GM23248 (cell line): ENCODE results near the gene USP1. TPM values are rescaled to one million over a fixed set of nuclear protein-coding genes. Genes with fewer than 3 reads are reported as not detected.
A peak's percentile ranks its signal among the peaks of the same experiment; 100 is the strongest.

Experiments
- DNase-seq: peaks from one replicate; pipeline ENCODE4 v3.0.0-alpha.2; 2015
- H2AFZ ChIP-seq: fragments of 200-600 bp; sonication (generic); 2 replicates; pipeline ENCODE4 v1.6.1; 2016; ENCODE audit warnings: antibody characterized with exemption
- H3F3A ChIP-seq: fragments of 200-600 bp; sonication (generic); 2 replicates; pipeline ENCODE4 v1.6.1; 2016; ENCODE audit warnings: mild to moderate bottlenecking, antibody characterized with exemption, mixed run types; ENCODE audit not compliant: insufficient read depth
- H3K27ac ChIP-seq: fragments of 200-600 bp; sonication (generic); 2 replicates; pipeline ENCODE4 v1.5.1; 2016; ENCODE audit warnings: mild to moderate bottlenecking
- H3K27me3 ChIP-seq: fragments of 200-600 bp; sonication (generic); replicated peaks from 2 replicates; pipeline ENCODE4 v1.6.1; 2016; ENCODE audit warnings: mild to moderate bottlenecking; ENCODE audit not compliant: insufficient read depth
- H3K36me3 ChIP-seq: fragments of 200-600 bp; sonication (generic); 2 replicates; pipeline ENCODE4 v1.6.1; 2016; ENCODE audit warnings: low read depth, mild to moderate bottlenecking
- H3K4me1 ChIP-seq: fragments of 200-600 bp; sonication (generic); 2 replicates; pipeline ENCODE4 v1.6.1; 2016; ENCODE audit warnings: mild to moderate bottlenecking; ENCODE audit not compliant: insufficient read depth
- H3K4me2 ChIP-seq: fragments of 200-600 bp; sonication (generic); one replicate; pipeline ENCODE4 v1.6.1; 2016; ENCODE audit warnings: mild to moderate bottlenecking; ENCODE audit not compliant: unreplicated experiment
- H3K4me3 ChIP-seq: fragments of 200-600 bp; sonication (generic); 2 replicates; pipeline ENCODE4 v1.5.1; 2016; ENCODE audit warnings: mild to moderate bottlenecking
- H3K79me2 ChIP-seq: fragments of 200-600 bp; sonication (generic); 2 replicates; pipeline ENCODE4 v1.6.1; 2016; ENCODE audit warnings: mild to moderate bottlenecking; ENCODE audit not compliant: insufficient read depth
- H3K9ac ChIP-seq: fragments of 200-600 bp; sonication (generic); 2 replicates; pipeline ENCODE4 v1.6.1; 2016; ENCODE audit warnings: mild to moderate bottlenecking
- H3K9me2 ChIP-seq: fragments of 200-600 bp; sonication (generic); 2 replicates; pipeline ENCODE4 v1.6.1; 2016; ENCODE audit warnings: mixed run types, mild to moderate bottlenecking, moderate library complexity; ENCODE audit not compliant: insufficient read depth
- H3K9me3 ChIP-seq: fragments of 200-600 bp; sonication (generic); one replicate; pipeline ENCODE4 v1.6.1; 2017; ENCODE audit warnings: low read depth
- H4K20me1 ChIP-seq: fragments of 200-600 bp; sonication (generic); 2 replicates; pipeline ENCODE4 v1.6.0; 2016; ENCODE audit not compliant: insufficient read depth
- EZH2 ChIP-seq: fragments of 200-600 bp; sonication (generic); IDR thresholded peaks from 2 replicates; pipeline ENCODE4 v1.6.1; 2018; ENCODE audit warnings: antibody characterized with exemption, mild to moderate bottlenecking; ENCODE audit not compliant: insufficient read depth, poor library complexity, severe bottlenecking
- EZH2phosphoT487 ChIP-seq: fragments of 200-600 bp; sonication (generic); IDR thresholded peaks from 2 replicates; pipeline ENCODE4 v1.6.1; 2018; ENCODE audit warnings: antibody characterized with exemption, moderate library complexity, mild to moderate bottlenecking, low read depth; ENCODE audit not compliant: insufficient read depth
- WGBS, 2 experiments: methylation state at CpG; one replicate each; pipeline ENCODE4 v1.1.6; 2015 to 2017; ENCODE audit warnings: low lambda C conversion rate in 2 of 2, low coverage in 1 of 2; ENCODE audit errors: missing lambda C conversion rate in 2 of 2; 5-methylcytosine and 5-hydroxymethylcytosine counted together
- in situ Hi-C: fragments of 300-500 bp; cut with MboI; formaldehyde crosslinking; loops from 2 replicates; pipeline ENCODE4 v1.15.0; 2020
- polyA plus RNA-seq: library from polyadenylated mRNA; unstranded; fragments of >200 nt; fragmentation: Nextera tagmentation; extraction: Ambion mirVana; gene quantifications from 2 replicates; pipeline ENCODE4 v1.2.1, GENCODE V29; 2016
- total RNA-seq: library from RNA; depleted of rRNA; stranded (reverse); fragments of >200 nt; shearing (Covaris generic); gene quantifications from 2 replicates; pipeline ENCODE4 v1.2.3, GENCODE V29; 2014

USP1 gene
- total and polyA plus RNA-seq, 2 experiments from 2014 or later, result 22.8 to 27.8 TPM

GRCh38 chr1:62435231-62436038, 1.4 kb upstream of the USP1 start:
- no peaks in the 10 kb centered on the region for H3K9me3 ChIP-seq
- TF ChIP-seq EZH2, result no peak
- TF ChIP-seq EZH2phosphoT487, result no peak
- peak overlapping the region; percentile 98 for H3K27ac ChIP-seq
- peak overlapping the region; percentile 86 for H2AFZ ChIP-seq
- no peaks in the 10 kb centered on the region for H3K36me3 ChIP-seq
- H3K27me3 ChIP-seq, result no peaks in the 10 kb centered on the region
- H3K9me2 ChIP-seq, result no peaks in the 10 kb centered on the region
- peaks cover 33% of the 10 kb centered on the region for H3K79me2 ChIP-seq
- H3K4me2 ChIP-seq, result peak overlapping the region; percentile 85
- H3K4me1 ChIP-seq, result peaks cover 11% of the 10 kb centered on the region
- peak overlapping the region; percentile 98 for H3K9ac ChIP-seq
- peaks cover 10% of the 10 kb centered on the region for H3F3A ChIP-seq
- peak; percentile 80 for DNase-seq
- WGBS, 2 experiments, result 45 to 52% methylated on average over 26 to 31 of the region's 31 CpGs
- H3K4me3 ChIP-seq, result peak overlapping the region; percentile 85
- no peaks in the 10 kb centered on the region for H4K20me1 ChIP-seq
- in situ Hi-C loops, result no loop called here

GRCh38 chr1:62436039-62436465, 797 bp upstream of the USP1 start:
- no peaks in the 10 kb centered on the region for H3K9me3 ChIP-seq
- H3F3A ChIP-seq, result peaks cover 10% of the 10 kb centered on the region
- TF ChIP-seq EZH2 (no peak), EZH2phosphoT487 (no peak)
- 1 to 2% methylated on average over 34 to 45 of the region's 45 CpGs for WGBS, 2 experiments
- peaks cover 16% of the 10 kb centered on the region for H3K4me1 ChIP-seq
- H3K9ac ChIP-seq, result peak overlapping the region; percentile 98
- peak overlapping the region; percentile 86 for H2AFZ ChIP-seq
- H4K20me1 ChIP-seq, result no peaks in the 10 kb centered on the region
- peak overlapping the region; percentile 85 for H3K4me2 ChIP-seq
- in situ Hi-C loops, result no loop called here
- peaks cover 39% of the 10 kb centered on the region for H3K79me2 ChIP-seq
- no peaks in the 10 kb centered on the region for H3K9me2 ChIP-seq
- no peaks in the 10 kb centered on the region for H3K36me3 ChIP-seq
- peak overlapping the region; percentile 85 for H3K4me3 ChIP-seq
- no peaks in the 10 kb centered on the region for H3K27me3 ChIP-seq
- peak; percentile 99 for DNase-seq
- H3K27ac ChIP-seq, result peak overlapping the region; percentile 98

GRCh38 chr1:62437273-62437940, 558 bp downstream of the USP1 start:
- WGBS, 2 experiments, result 0 to 2% methylated on average over 50 of the region's 68 CpGs
- Histone ChIP-seq H3K27ac (peak overlapping the region; percentile 98), H2AFZ (peak overlapping the region; percentile 86), H3K9me2 (no peaks in the 10 kb centered on the region), H3K79me2 (peaks cover 53% of the 10 kb centered on the region), H3K4me3 (peak overlapping the region; percentile 85), H4K20me1 (no peaks in the 10 kb centered on the region), H3K9me3 (no peaks in the 10 kb centered on the region), H3K4me1 (peaks cover 16% of the 10 kb centered on the region), H3F3A (peaks cover 10% of the 10 kb centered on the region), H3K36me3 (peaks cover 8% of the 10 kb centered on the region; the same call in 1 of the 2 replicates), H3K27me3 (no peaks in the 10 kb centered on the region), H3K9ac (peak overlapping the region; percentile 98), H3K4me2 (peak overlapping the region; percentile 83)
- peak; percentile 54 for DNase-seq
- TF ChIP-seq EZH2, result no peak
- TF ChIP-seq EZH2phosphoT487, result no peak
- in situ Hi-C loops, result no loop called here

- Histone ChIP-seq H3K4me1 (peaks cover 16% of the 10 kb centered on the region), H4K20me1 (no peaks in the 10 kb centered on the region), H3F3A (peaks cover 10% of the 10 kb centered on the region), H3K4me2 (peak overlapping the region; percentile 83), H3K9ac (peak overlapping the region; percentile 98), H3K79me2 (peaks cover 60% of the 10 kb centered on the region), H2AFZ (peak overlapping the region; percentile 86), H3K27ac (peak overlapping the region; percentile 98; the same call in 1 of the 2 replicates), H3K9me3 (no peaks in the 10 kb centered on the region), H3K36me3 (peaks cover 15% of the 10 kb centered on the region), H3K9me2 (no peaks in the 10 kb centered on the region), H3K4me3 (peak overlapping the region; percentile 85), H3K27me3 (no peaks in the 10 kb centered on the region)
- TF ChIP-seq EZH2, result no peak
- no peak for TF ChIP-seq EZH2phosphoT487
- peak; percentile 39 for DNase-seq
- 1 to 2% methylated on average over 7 of the region's 7 CpGs for WGBS, 2 experiments
- in situ Hi-C loops, result no loop called here
These were observed 1.3 kb downstream of the USP1 start for GRCh38 chr1:62438163-62438562.
